HG02885 (cell line): ENCODE data around the gene ZRANB2.

Experiments
- ATAC-seq: cut with Tn5 transposase; IDR thresholded peaks from one replicate; pipeline ENCODE4 v1.9.1; 2021; ENCODE audit warnings: mild to moderate bottlenecking; ENCODE audit not compliant: unreplicated experiment, poor library complexity

ZRANB2 gene

GRCh38 chr1:71033136-71033535, 47.7 kb downstream of the ZRANB2 start:
- no peak for ATAC-seq

DNA sequence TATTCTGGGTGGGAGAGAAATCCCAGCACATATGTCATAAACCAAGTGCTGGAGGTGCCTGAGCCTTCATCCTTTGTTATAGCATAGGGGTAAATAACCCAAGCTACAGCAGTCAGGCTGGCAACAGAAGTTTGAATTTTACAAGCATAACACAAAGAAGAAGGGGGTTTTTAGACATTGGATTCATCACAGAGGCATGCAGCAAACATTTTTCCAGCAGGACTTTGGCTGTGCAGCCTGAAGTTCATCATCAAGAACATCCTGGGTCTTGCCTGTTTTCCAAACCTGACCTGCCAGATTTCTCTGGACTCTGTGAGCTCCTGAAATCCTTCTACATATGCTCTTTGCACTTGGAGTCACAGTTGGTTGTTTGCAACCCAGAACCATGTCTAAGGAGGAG, 49.4 kb downstream of the ZRANB2 start:
- ATAC-seq = no peak

GRCh38 chr1:71030026-71030425, 50.8 kb downstream of the ZRANB2 start:
- no peak for ATAC-seq

- no peak for ATAC-seq
These were observed 51.9 kb downstream of the ZRANB2 start for GRCh38 chr1:71028981-71029380.

DNA sequence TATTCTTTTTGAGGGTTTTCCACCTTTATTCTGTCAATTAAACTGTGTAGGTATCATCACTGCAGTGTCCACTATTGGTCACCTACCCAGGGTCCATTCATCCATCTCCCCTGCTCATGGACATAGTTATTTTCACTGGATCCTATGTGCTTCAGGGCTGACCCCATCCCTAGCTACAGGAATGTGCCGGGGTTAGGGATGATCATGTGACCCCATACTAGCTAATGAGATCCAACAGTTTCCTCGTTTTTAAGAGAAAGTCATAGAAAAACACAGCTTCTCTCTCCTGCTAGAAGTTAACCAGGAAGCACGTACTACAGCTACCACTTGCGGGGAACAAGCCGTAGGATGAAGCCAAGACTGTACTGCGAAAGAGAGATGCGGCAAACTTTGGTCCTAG, 52.8 kb downstream of the ZRANB2 start:
- no peak for ATAC-seq

DNA sequence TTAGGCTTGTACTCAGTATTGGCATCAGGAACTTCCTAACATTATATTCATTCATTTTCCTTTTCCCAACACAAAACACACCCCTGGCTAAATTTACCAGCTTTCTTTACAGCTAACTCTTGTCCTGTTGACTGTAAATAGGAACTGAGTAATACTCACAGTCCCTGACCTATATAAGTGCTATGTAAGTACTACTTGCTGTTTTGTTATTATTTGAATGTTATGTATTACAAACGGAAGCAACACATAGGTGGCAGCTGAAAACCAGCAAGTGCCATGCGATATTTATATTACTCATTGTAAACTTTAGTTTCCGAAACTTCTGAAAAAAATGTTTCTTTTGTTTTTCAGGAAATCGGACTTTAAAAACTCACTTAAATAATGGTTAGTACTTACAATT, 54.7 kb downstream of the ZRANB2 start:
- no peak for ATAC-seq

DNA sequence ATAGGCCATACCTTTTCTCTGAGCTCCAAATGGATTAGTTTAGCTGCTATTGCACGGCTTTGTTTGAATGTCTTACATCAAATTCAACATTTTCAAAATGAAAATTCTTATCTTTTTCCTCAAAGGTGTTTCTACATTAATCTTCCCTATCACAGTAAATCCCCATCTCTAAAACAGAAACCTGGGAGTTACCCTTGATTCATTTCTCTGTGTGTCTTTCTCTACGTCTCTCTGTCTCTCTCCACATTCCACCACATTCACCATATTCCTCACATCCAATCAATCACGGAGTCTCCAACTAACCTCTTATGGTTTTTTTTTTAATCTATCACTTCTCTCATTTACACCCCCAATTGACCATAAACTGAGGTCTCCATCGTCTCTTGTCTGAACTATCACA, 57.3 kb downstream of the ZRANB2 start:
- no peak for ATAC-seq

DNA sequence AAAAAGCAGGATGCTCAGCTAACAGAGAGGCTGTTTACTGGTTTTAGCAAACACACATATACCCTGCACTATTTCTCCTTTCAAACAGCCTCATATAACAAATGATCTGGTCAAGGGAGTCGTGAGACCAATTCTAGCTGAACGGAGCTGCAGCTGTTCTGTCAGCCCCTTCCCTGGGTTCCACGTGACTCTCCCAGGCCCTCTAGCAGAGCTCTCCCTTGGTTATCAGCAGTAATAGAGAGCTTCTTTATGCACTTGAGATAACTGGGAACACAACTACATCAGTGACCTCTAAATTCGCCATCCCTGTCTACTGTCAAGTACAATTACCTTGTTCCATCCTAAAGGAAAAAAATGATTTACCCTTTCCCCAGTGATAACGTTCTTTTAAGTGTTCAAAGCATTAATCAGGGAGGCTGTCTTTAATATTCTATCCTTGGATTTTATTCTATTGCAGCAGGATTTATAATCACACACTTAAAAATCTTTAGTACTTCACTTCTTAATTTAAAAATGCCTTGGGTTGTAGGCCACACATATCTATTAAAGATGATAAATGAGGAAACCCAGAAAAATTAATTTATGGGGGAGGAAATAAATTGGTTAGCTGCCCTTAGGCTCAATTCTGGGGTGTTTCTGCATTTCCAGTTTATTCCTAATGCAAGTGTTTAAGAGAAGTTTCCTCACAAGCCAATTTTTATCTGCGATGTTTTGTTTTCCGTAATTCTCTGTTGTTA, 61.4 kb downstream of the ZRANB2 start:
- no peak for ATAC-seq

GRCh38 chr1:71018791-71019190, 62.0 kb downstream of the ZRANB2 start:
- no peak for ATAC-seq

DNA sequence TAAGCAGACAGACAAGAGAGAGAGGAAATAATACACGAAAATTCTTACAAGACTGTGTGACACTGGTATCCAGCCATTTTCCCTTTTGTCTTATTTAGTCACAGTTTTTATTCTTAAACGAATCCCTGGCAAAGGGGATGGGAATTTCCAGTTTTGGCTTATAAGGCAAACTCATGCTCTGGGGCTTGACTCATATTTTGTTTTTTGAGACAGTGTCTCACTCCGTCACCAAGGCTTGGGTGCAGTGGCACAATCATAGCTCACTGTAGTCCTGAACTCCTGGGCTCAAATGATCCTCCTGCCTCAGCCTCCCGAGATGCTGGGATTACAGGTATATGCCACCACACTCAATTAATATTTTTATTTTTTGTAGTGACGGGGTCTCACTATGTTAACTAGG, 65.1 kb downstream of the ZRANB2 start:
- no peak for ATAC-seq

DNA sequence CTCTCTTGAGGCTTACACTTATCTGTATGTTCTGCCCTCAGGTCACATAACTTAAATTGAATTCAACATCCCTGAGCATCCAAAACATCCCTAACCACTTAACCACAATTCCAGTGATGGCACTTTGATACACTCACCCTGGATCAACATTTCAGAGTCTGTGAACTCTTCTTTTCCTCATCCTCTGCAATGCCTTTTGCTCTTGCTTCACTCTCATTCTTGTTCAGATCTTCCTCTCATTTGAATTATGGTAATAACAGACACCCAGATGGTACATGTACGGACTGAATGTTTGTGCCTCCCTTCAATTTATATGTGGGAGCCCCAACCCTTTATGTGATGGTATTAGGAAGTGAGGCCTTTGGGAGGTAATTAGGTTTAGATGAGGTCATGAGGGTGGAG, 66.7 kb downstream of the ZRANB2 start:
- no peak for ATAC-seq
